OCI-LY3 (cell line): ENCODE measurements around the gene AGPAT3.

ENCODE experiments used
- CTCF ChIP-seq: fragments of 200-600, 300-600 bp; sonication (generic); IDR thresholded peaks from 2 replicates; pipeline ENCODE4 v1.5.1; 2014; ENCODE audit warnings: antibody characterized with exemption, low read length, low read depth
- EZH2phosphoT487 ChIP-seq: fragments of 200-600 bp; shearing (Covaris generic); IDR thresholded peaks from 2 replicates; pipeline ENCODE4 v1.6.1; 2018; ENCODE audit warnings: antibody characterized with exemption, mixed run types, low read depth

- TF ChIP-seq CTCF (no peak), EZH2phosphoT487 (no peak)
These were observed 5.2 kb upstream of the AGPAT3 start for GRCh38 chr21:43859747-43860214.
